GM13976 (cell line): ENCODE measurements around the gene S1PR4.

Source experiments
- DNase-seq: peaks from one replicate; pipeline ENCODE4 v3.0.0; 2012; ENCODE audit warnings: low spot score
- in situ Hi-C: fragments of 300-500 bp; cut with MboI; formaldehyde crosslinking; loops from one replicate; pipeline ENCODE4 v1.12.0; 2022; ENCODE audit warnings: low sequenced_read_pairs, mixed read lengths, inconsistent platforms; ENCODE audit not compliant: unreplicated experiment
- TF ChIP-seq, protein P1 (sequence below): IDR thresholded peaks from 2 replicates; pipeline ENCODE4 v1.5.1; 2012; ENCODE audit warnings: borderline replicate concordance, mild to moderate bottlenecking; ENCODE audit not compliant: insufficient read depth; ENCODE audit errors: extremely low read depth, missing control alignments, control extremely low read depth

The S1PR4 gene

GRCh38 chr19:3186160-3186688 is 7.7 kb downstream of the S1PR4 start:
- in situ Hi-C loops: no loop called here
- TF ChIP-seq, protein P1, sequence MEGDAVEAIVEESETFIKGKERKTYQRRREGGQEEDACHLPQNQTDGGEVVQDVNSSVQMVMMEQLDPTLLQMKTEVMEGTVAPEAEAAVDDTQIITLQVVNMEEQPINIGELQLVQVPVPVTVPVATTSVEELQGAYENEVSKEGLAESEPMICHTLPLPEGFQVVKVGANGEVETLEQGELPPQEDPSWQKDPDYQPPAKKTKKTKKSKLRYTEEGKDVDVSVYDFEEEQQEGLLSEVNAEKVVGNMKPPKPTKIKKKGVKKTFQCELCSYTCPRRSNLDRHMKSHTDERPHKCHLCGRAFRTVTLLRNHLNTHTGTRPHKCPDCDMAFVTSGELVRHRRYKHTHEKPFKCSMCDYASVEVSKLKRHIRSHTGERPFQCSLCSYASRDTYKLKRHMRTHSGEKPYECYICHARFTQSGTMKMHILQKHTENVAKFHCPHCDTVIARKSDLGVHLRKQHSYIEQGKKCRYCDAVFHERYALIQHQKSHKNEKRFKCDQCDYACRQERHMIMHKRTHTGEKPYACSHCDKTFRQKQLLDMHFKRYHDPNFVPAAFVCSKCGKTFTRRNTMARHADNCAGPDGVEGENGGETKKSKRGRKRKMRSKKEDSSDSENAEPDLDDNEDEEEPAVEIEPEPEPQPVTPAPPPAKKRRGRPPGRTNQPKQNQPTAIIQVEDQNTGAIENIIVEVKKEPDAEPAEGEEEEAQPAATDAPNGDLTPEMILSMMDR: no peak
- DNase-seq: no peak

- DNase-seq: no peak
- in situ Hi-C loops: no loop called here
- TF ChIP-seq, protein P1: no peak
Measured at GRCh38 chr19:3186891-3187661, 8.5 kb downstream of the S1PR4 start.

GRCh38 chr19:3187662-3188511 is 9.3 kb downstream of the S1PR4 start:
- TF ChIP-seq, protein P1: no peak
- in situ Hi-C loops: no loop called here
- no peak for DNase-seq

DNA sequence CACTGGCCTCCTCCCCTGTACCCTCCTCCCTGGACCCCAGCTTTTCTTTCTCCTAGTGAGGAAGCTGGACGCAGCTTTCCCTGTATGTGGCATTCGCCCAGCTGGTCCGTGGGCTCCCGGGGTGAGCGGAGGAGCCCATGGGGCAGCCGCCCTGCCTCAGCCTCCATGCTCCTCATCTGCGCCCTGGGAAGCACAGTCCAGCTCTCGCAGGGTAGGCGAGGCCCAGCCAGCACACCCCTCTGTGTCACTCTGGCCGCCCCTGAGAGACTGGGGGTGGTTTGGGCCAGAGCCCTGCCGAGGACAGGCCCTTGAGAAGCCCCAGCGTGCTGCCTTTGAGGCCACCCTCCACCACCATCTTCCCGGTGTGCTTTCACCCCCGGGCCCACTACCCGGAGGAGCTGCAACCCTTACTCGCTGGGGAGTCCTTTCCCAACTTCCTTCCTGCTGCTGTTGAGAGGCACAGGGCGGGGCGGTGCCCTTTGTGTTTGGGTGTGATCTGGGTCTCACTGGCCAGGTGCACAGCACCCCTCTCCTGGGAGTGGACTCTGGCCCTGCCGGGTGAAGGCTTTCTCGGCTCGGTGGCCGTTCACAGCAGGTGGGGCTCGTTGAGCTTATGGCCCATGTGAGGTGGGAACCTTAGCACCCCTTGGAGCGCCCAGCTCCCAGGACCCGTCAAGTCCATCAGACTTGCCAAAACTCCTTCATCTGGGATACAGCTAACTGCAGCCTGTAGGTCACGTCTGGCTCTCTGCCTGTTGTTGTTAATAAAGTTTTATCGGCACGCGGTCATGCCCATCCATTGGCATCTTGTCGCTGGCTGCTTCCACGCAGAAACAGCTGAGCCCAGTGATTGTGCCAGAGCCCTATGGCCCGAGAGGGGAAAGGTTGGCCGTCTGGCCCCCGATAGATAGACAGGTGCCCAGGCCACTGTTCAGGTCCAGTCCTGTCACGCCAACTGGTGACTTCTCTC is 10.3 kb downstream of the S1PR4 start:
- in situ Hi-C loops: no loop called here
- DNase-seq: no peak
- TF ChIP-seq, protein P1: no peak

DNA sequence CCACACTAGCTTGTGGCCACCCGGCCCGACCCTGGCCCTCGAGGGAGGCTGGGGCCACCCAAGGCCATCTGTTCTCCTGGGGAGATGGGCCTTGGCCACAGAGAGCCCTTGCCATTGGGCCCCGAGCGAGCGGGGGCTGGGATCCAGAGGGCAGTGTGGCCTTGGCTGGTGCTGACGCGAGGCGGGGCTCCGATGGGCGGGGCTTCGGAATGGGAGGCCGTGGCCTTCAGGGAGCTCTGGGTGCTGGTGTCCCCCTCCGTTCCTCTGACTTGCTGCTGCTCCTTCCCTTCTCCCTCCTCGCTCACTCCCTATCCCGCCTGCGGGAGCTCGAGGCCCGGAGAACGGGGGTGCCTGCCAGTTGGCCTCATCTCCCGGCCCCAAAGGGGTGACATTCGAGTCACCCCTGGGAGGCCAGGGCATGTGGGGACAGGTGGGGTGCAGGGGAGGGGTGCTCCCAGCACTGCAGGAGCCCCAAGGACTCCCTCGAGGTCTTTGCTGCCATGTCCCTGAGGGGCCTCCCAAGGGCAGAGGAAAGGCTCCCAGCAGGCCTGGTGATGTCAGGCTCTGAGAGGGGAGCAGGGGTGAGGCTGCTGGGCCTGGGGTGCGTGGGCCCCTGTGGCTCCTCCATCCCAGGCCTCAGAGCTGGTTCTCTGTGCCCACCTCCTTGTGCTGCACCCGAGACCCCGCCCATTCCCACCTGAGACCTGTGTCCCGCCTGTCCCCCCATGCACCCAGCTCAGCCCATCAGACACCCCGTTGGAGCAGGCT is 11.3 kb downstream of the S1PR4 start:
- in situ Hi-C loops: no loop called here
- DNase-seq: no peak
- TF ChIP-seq, protein P1: no peak

- DNase-seq: no peak
- in situ Hi-C loops: no loop called here
- TF ChIP-seq, protein P1: no peak
Measured at GRCh38 chr19:3190470-3190770, 11.9 kb downstream of the S1PR4 start.
